ENCODE data around the gene TRPM4. TPM values are rescaled to one million over a fixed set of nuclear protein-coding genes. Genes with fewer than 3 reads are reported as not detected.

Gene TRPM4
- total RNA-seq, 6 experiments from 2014 or later, result 9.2 to 31.1 (median 14.3) TPM

DNA sequence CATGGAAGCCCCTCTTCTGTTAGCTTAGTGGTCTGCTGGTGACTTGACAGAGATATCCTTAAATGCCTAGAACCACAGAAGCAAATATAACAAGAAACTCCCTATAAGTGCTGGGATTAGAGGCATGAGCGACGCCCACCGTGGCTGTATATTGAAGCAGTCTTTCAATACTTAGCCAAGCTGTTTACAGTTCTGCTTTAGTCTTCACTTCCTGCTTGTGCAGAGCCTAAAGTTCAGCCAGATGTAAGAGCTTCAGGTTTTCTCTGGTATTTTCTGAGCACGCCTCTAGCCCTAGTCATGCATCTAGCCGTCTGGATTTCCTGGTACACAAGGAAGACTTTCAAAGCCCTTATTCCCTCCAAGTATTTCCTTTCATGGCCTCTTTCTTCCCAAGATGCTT is 28.5 kb downstream of the TRPM4 start:
- Histone ChIP-seq H3K36me3 (no peaks in the 10 kb centered on the region), H3K27me3 (no peaks in the 10 kb centered on the region), H3K9me3 (no peaks in the 10 kb centered on the region), H3K4me1 (no peaks in the 10 kb centered on the region), H3K27ac (no peak overlapping the region), H3K4me3 (no peak overlapping the region)
- no peak for DNase-seq
- 67% methylated on average over 5 of the region's 5 CpGs for WGBS (ENCODE audit: insufficient coverage, low coverage, low lambda C conversion rate, missing lambda C conversion rate)
- intact Hi-C loops (cut with DNase I), result no loop called here
- TF ChIP-seq, protein P1, sequence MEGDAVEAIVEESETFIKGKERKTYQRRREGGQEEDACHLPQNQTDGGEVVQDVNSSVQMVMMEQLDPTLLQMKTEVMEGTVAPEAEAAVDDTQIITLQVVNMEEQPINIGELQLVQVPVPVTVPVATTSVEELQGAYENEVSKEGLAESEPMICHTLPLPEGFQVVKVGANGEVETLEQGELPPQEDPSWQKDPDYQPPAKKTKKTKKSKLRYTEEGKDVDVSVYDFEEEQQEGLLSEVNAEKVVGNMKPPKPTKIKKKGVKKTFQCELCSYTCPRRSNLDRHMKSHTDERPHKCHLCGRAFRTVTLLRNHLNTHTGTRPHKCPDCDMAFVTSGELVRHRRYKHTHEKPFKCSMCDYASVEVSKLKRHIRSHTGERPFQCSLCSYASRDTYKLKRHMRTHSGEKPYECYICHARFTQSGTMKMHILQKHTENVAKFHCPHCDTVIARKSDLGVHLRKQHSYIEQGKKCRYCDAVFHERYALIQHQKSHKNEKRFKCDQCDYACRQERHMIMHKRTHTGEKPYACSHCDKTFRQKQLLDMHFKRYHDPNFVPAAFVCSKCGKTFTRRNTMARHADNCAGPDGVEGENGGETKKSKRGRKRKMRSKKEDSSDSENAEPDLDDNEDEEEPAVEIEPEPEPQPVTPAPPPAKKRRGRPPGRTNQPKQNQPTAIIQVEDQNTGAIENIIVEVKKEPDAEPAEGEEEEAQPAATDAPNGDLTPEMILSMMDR (IDR thresholded peaks at IDR 0.05), result no peak
- no peak for TF ChIP-seq POLR2A (IDR thresholded peaks at IDR 0.05)
- peak in 2 of 4 donors; percentile 11 to 17 for ATAC-seq

DNA sequence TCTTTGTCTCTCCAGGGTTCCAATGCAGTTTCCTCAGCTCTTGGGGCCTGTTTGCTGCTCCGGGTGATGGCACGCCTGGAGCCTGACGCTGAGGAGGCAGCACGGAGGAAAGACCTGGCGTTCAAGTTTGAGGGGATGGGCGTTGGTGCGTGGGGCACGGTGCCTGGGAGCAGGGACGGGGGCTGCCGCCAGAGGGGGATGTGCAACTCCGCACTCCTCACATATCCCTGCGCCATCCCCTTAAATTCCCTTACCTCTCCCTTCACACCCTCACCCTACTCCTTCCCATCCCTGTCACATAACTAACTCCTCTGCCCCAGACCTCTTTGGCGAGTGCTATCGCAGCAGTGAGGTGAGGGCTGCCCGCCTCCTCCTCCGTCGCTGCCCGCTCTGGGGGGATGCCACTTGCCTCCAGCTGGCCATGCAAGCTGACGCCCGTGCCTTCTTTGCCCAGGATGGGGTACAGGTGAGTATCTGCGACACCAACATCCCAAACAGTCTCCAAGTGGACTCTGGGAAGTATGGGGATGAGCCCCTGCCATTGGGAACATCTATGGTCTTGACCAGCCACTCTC is 31.1 kb downstream of the TRPM4 start:
- H3K4me1 ChIP-seq, result no peaks in the 10 kb centered on the region
- intact Hi-C loops (cut with DNase I), result no loop called here
- ATAC-seq (peak in 1 of 4 donors; percentile 45), DNase-seq (no peak)
- no peak overlapping the region for H3K27ac ChIP-seq
- no peaks in the 10 kb centered on the region for H3K27me3 ChIP-seq
- TF ChIP-seq, protein P1 (IDR thresholded peaks at IDR 0.05), result no peak
- no peak for TF ChIP-seq POLR2A (IDR thresholded peaks at IDR 0.05)
- H3K4me3 ChIP-seq, result no peak overlapping the region
- no peaks in the 10 kb centered on the region for H3K9me3 ChIP-seq
- no peaks in the 10 kb centered on the region for H3K36me3 ChIP-seq
- 95% methylated on average over 13 of the region's 21 CpGs for WGBS (ENCODE audit: insufficient coverage, low coverage, low lambda C conversion rate, missing lambda C conversion rate)

DNA sequence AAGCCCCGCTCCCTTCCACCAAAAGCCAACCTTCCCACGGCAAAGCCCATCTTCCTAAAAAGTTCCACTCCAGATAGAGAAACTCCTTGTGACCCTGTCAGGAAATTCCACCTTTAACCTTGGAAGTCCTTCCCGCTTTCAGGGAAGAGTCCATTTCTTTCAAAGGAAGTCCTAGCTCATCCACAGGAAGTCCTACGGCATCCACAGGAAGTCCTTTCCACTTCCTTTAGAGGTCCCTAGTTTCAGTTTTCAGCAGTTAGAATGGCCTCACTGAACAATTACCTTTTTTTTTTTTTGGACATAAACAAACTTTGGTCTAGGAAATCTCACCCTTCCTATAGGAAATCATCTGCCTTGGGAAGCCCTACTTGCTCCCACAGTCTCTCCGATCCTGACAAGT is 31.7 kb downstream of the TRPM4 start:
- TF ChIP-seq, protein P1 (IDR thresholded peaks at IDR 0.05), result no peak
- no peak for TF ChIP-seq POLR2A (IDR thresholded peaks at IDR 0.05)
- intact Hi-C loops (cut with DNase I), result no loop called here
- no peak overlapping the region for H3K4me3 ChIP-seq
- H3K36me3 ChIP-seq, result no peaks in the 10 kb centered on the region
- WGBS (ENCODE audit: insufficient coverage, low coverage, low lambda C conversion rate, missing lambda C conversion rate), result 51% methylated on average over 4 of the region's 5 CpGs
- H3K27me3 ChIP-seq, result no peaks in the 10 kb centered on the region
- H3K4me1 ChIP-seq, result no peaks in the 10 kb centered on the region
- no peaks in the 10 kb centered on the region for H3K9me3 ChIP-seq
- H3K27ac ChIP-seq, result peak overlapping the region in 1 of 3 donors; percentile 29
- DNase-seq (no peak), ATAC-seq (peak; percentile 51 to 64 (median 57))

DNA sequence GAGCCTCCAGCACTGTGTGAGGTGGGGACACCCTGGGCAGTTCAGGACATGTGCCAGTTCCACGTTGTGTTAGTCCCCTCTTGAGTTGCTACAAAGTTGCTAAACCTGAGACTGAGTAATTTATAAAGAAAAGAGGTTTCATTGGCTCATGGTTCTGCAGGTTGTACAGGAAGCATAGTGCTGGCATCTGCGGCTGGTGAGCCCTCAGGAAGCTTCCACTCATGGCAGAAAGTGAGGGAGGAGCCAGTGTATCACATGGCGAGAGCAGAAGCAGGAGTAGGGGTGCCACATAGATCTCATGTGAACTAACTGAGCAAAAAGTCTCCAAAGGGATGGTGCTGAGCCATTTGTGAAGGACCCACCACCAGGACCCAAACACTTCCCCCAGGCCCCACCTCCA is 33.2 kb downstream of the TRPM4 start:
- no peaks in the 10 kb centered on the region for H3K27me3 ChIP-seq
- no peaks in the 10 kb centered on the region for H3K9me3 ChIP-seq
- H3K4me1 ChIP-seq, result no peaks in the 10 kb centered on the region
- H3K27ac ChIP-seq, result no peak overlapping the region
- intact Hi-C loops (cut with DNase I), result loop anchor here in 1 of 2 donors (10.0 kb wide), 1 partner anchor 96 kb away; no protein-coding TSS in a partner anchor
- H3K4me3 ChIP-seq, result no peak overlapping the region
- ATAC-seq, result no peak
- WGBS (ENCODE audit: insufficient coverage, low coverage, low lambda C conversion rate, missing lambda C conversion rate), result 88% methylated on average over 1 of the region's 3 CpGs
- TF ChIP-seq POLR2A (IDR thresholded peaks at IDR 0.05), result no peak
- TF ChIP-seq, protein P1 (IDR thresholded peaks at IDR 0.05), result no peak
- no peaks in the 10 kb centered on the region for H3K36me3 ChIP-seq
- no peak for DNase-seq
